Measurements from ENCODE around the gene ATXN10.

The ATXN10 gene

GRCh38 chr22:45757068-45757467, 85.4 kb downstream of the ATXN10 start:
- TF ChIP-seq, protein P1, sequence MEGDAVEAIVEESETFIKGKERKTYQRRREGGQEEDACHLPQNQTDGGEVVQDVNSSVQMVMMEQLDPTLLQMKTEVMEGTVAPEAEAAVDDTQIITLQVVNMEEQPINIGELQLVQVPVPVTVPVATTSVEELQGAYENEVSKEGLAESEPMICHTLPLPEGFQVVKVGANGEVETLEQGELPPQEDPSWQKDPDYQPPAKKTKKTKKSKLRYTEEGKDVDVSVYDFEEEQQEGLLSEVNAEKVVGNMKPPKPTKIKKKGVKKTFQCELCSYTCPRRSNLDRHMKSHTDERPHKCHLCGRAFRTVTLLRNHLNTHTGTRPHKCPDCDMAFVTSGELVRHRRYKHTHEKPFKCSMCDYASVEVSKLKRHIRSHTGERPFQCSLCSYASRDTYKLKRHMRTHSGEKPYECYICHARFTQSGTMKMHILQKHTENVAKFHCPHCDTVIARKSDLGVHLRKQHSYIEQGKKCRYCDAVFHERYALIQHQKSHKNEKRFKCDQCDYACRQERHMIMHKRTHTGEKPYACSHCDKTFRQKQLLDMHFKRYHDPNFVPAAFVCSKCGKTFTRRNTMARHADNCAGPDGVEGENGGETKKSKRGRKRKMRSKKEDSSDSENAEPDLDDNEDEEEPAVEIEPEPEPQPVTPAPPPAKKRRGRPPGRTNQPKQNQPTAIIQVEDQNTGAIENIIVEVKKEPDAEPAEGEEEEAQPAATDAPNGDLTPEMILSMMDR (IDR thresholded peaks at IDR 0.05; ENCODE audit: insufficient read depth, low read length, poor library complexity, severe bottlenecking): no peak
- TF ChIP-seq EZH2phosphoT487 (conservative IDR thresholded peaks at IDR 0.05; ENCODE audit: low read length): no peak
- H3K4me2 ChIP-seq (ENCODE audit: low read depth, low read length, poor library complexity, severe bottlenecking): no peak overlapping the region
- H2AFZ ChIP-seq (ENCODE audit: low read depth, low read length, severe bottlenecking): no peak overlapping the region
- H3K4me3 ChIP-seq (ENCODE audit: insufficient read depth, low read length, poor library complexity, severe bottlenecking): no peak overlapping the region
- no peaks in the 10 kb centered on the region for H3K9me2 ChIP-seq (replicated peaks; ENCODE audit: insufficient read depth, low read length)
- H3K27me3 ChIP-seq (ENCODE audit: low read length): no peaks in the 10 kb centered on the region
- H3F3A ChIP-seq (ENCODE audit: insufficient read depth): peaks cover 6% of the 10 kb centered on the region; the same call in 1 of the 2 replicates
- H3K9me3 ChIP-seq (ENCODE audit: insufficient read depth, low read length): no peaks in the 10 kb centered on the region
- H4K20me1 ChIP-seq (ENCODE audit: low read depth, low read length): no peaks in the 10 kb centered on the region
- peak overlapping the region; percentile 74; the same call in 1 of the 2 replicates for H3K27ac ChIP-seq (ENCODE audit: low read depth, low read length)
- H3K79me2 ChIP-seq (ENCODE audit: insufficient read depth, low read length): peaks cover 44% of the 10 kb centered on the region; the same call in 1 of the 2 replicates
- no peak overlapping the region for H3K9ac ChIP-seq (ENCODE audit: low read length)
- no peaks in the 10 kb centered on the region for H3K36me3 ChIP-seq (ENCODE audit: low read length)

DNA sequence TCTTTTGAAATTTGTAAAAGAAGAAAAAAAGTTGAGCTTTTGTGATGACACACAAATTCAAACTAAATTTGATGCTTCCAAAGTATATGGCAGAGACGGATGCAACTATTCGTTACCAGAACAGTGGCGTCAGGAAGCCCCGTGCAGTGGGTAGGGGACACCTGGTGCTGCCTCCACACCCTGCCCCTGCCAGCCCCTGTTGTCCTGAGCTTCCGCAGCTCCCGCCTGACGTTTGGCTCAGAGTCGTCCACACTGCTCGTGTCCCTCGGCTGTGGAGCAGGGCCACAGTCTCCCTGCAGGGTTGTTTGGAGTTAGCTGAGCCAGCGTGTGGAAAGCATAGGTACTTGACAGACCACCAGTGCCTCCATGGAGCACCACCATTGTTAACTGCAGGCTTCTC, 86.3 kb downstream of the ATXN10 start:
- Histone ChIP-seq H3K4me3 (ENCODE audit: insufficient read depth, low read length, poor library complexity, severe bottlenecking) (no peak overlapping the region), H3K4me2 (ENCODE audit: low read depth, low read length, poor library complexity, severe bottlenecking) (peak overlapping the region; percentile 5), H3K27ac (ENCODE audit: low read depth, low read length) (peak overlapping the region; percentile 74), H3K9ac (ENCODE audit: low read length) (no peak overlapping the region), H4K20me1 (ENCODE audit: low read depth, low read length) (no peaks in the 10 kb centered on the region), H3K9me2 (replicated peaks; ENCODE audit: insufficient read depth, low read length) (no peaks in the 10 kb centered on the region), H3K36me3 (ENCODE audit: low read length) (no peaks in the 10 kb centered on the region), H3K9me3 (ENCODE audit: insufficient read depth, low read length) (no peaks in the 10 kb centered on the region), H3K79me2 (ENCODE audit: insufficient read depth, low read length) (peaks cover 46% of the 10 kb centered on the region; the same call in 1 of the 2 replicates), H3F3A (ENCODE audit: insufficient read depth) (peaks cover 6% of the 10 kb centered on the region; the same call in 1 of the 2 replicates), H3K27me3 (ENCODE audit: low read length) (no peaks in the 10 kb centered on the region), H2AFZ (ENCODE audit: low read depth, low read length, severe bottlenecking) (no peak overlapping the region)
- TF ChIP-seq, protein P1 (IDR thresholded peaks at IDR 0.05; ENCODE audit: insufficient read depth, low read length, poor library complexity, severe bottlenecking): no peak
- no peak for TF ChIP-seq EZH2phosphoT487 (conservative IDR thresholded peaks at IDR 0.05; ENCODE audit: low read length)

DNA sequence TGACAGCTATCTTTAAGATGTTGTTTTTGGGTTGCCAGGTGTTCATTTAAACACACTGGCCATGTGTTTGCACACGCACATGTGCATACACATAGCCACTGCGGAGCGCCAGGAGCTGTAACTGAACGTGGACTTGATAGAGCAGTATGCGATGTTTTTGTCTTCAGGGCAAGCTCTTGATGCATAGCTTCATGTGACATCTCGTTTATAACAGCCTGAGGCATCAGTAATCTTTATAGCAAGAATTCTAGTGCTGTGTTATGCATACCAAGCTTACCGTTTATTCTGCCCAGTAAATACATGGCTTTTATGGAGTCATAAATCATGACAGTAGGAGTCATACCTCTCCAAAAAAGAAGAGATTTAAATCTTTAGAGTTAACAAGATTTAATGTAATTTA, 87.0 kb downstream of the ATXN10 start:
- no peaks in the 10 kb centered on the region for H3K36me3 ChIP-seq (ENCODE audit: low read length)
- H3F3A ChIP-seq (ENCODE audit: insufficient read depth): peaks cover 6% of the 10 kb centered on the region; the same call in 1 of the 2 replicates
- H3K9ac ChIP-seq (ENCODE audit: low read length): 0 out of 2 replicates have a peak overlapping the region, but pooled peaks have one; percentile 15
- H3K9me3 ChIP-seq (ENCODE audit: insufficient read depth, low read length): no peaks in the 10 kb centered on the region
- no peak overlapping the region for H2AFZ ChIP-seq (ENCODE audit: low read depth, low read length, severe bottlenecking)
- H3K9me2 ChIP-seq (replicated peaks; ENCODE audit: insufficient read depth, low read length): no peaks in the 10 kb centered on the region
- H3K4me3 ChIP-seq (ENCODE audit: insufficient read depth, low read length, poor library complexity, severe bottlenecking): no peak overlapping the region
- no peaks in the 10 kb centered on the region for H3K27me3 ChIP-seq (ENCODE audit: low read length)
- TF ChIP-seq EZH2phosphoT487 (conservative IDR thresholded peaks at IDR 0.05; ENCODE audit: low read length): no peak
- TF ChIP-seq, protein P1 (IDR thresholded peaks at IDR 0.05; ENCODE audit: insufficient read depth, low read length, poor library complexity, severe bottlenecking): no peak
- no peaks in the 10 kb centered on the region for H4K20me1 ChIP-seq (ENCODE audit: low read depth, low read length)
- H3K79me2 ChIP-seq (ENCODE audit: insufficient read depth, low read length): peaks cover 46% of the 10 kb centered on the region; the same call in 1 of the 2 replicates
- peak overlapping the region; percentile 74 for H3K27ac ChIP-seq (ENCODE audit: low read depth, low read length)
- H3K4me2 ChIP-seq (ENCODE audit: low read depth, low read length, poor library complexity, severe bottlenecking): peak overlapping the region; percentile 5
